ENCODE results near the gene RPS6KA4. TPM values are rescaled to one million over a fixed set of nuclear protein-coding genes. Genes with fewer than 3 reads are reported as not detected.

The RPS6KA4 gene
- total RNA-seq, 1 experiment from 2014 or later: 148 TPM

GRCh38 chr11:64372021-64372420, 13.1 kb downstream of the RPS6KA4 start:
- peaks cover 27% of the 10 kb centered on the region for H3K36me3 ChIP-seq (ENCODE audit: low read depth, low read length)
- H3K27me3 ChIP-seq (ENCODE audit: low read length): no peaks in the 10 kb centered on the region
- no peak overlapping the region for H3K9ac ChIP-seq (ENCODE audit: low read length)
- no peak for ATAC-seq
- no peaks in the 10 kb centered on the region for H4K20me1 ChIP-seq (ENCODE audit: low read length)
- CTCF ChIA-PET: no interaction called here
- no peaks in the 10 kb centered on the region for H3F3A ChIP-seq (ENCODE audit: low read length, unreplicated experiment)
- DNase-seq: no peak
- TF ChIP-seq EZH2phosphoT487 (IDR thresholded peaks at IDR 0.05; ENCODE audit: borderline replicate concordance, low read length) (no peak), EZH2 (IDR thresholded peaks at IDR 0.05; ENCODE audit: low read length, unreplicated experiment) (no peak), CTCF (conservative IDR thresholded peaks at IDR 0.05; ENCODE audit: low read depth, low read length) (no peak)
- no peak overlapping the region for H3K4me3 ChIP-seq (ENCODE audit: low read length)
- BruUV-seq (replicated peaks): no TSS peak
- no peaks in the 10 kb centered on the region for H3K79me2 ChIP-seq (ENCODE audit: low read length)
- H3K9me2 ChIP-seq (replicated peaks; ENCODE audit: low read length): no peaks in the 10 kb centered on the region
- POLR2A ChIA-PET (ENCODE audit: unreplicated experiment): no interaction called here
- H3K9me3 ChIP-seq (ENCODE audit: low read length): no peaks in the 10 kb centered on the region
- no peak overlapping the region for H3K27ac ChIP-seq (ENCODE audit: low read length)
- intact Hi-C loops (cut with micrococcal nuclease): no loop called here
- no peaks in the 10 kb centered on the region for H3K4me1 ChIP-seq (ENCODE audit: insufficient read depth, low read length)
- H3K4me2 ChIP-seq (ENCODE audit: low read length): no peak overlapping the region
- H2AFZ ChIP-seq (ENCODE audit: low read length): no peak overlapping the region

- peaks cover 21% of the 10 kb centered on the region for H3K36me3 ChIP-seq (ENCODE audit: low read depth, low read length)
- no peak for TF ChIP-seq CTCF (conservative IDR thresholded peaks at IDR 0.05; ENCODE audit: low read depth, low read length)
- TF ChIP-seq EZH2 (IDR thresholded peaks at IDR 0.05; ENCODE audit: low read length, unreplicated experiment): no peak
- TF ChIP-seq EZH2phosphoT487 (IDR thresholded peaks at IDR 0.05; ENCODE audit: borderline replicate concordance, low read length): no peak
- H3K27ac ChIP-seq (ENCODE audit: low read length): no peak overlapping the region
- H3F3A ChIP-seq (ENCODE audit: low read length, unreplicated experiment): no peaks in the 10 kb centered on the region
- no peaks in the 10 kb centered on the region for H4K20me1 ChIP-seq (ENCODE audit: low read length)
- no peak overlapping the region for H3K4me3 ChIP-seq (ENCODE audit: low read length)
- peak; percentile 83 for ATAC-seq
- no peaks in the 10 kb centered on the region for H3K4me1 ChIP-seq (ENCODE audit: insufficient read depth, low read length)
- DNase-seq: peak; percentile 52
- H3K4me2 ChIP-seq (ENCODE audit: low read length): no peak overlapping the region
- H2AFZ ChIP-seq (ENCODE audit: low read length): no peak overlapping the region
- H3K79me2 ChIP-seq (ENCODE audit: low read length): no peaks in the 10 kb centered on the region
- no peaks in the 10 kb centered on the region for H3K27me3 ChIP-seq (ENCODE audit: low read length)
- ChIA-PET CTCF (interaction anchor here (1.1 kb wide), 1 partner anchor 41 kb away, joined by 3 read pairs; no protein-coding TSS in a partner anchor), POLR2A (ENCODE audit: unreplicated experiment) (no interaction called here)
- H3K9ac ChIP-seq (ENCODE audit: low read length): no peak overlapping the region
- H3K9me3 ChIP-seq (ENCODE audit: low read length): no peaks in the 10 kb centered on the region
- intact Hi-C loops (cut with micrococcal nuclease): no loop called here
- no peaks in the 10 kb centered on the region for H3K9me2 ChIP-seq (replicated peaks; ENCODE audit: low read length)
- no TSS peak for BruUV-seq (replicated peaks)
These were observed 14.0 kb downstream of the RPS6KA4 start for GRCh38 chr11:64372802-64373597.

DNA sequence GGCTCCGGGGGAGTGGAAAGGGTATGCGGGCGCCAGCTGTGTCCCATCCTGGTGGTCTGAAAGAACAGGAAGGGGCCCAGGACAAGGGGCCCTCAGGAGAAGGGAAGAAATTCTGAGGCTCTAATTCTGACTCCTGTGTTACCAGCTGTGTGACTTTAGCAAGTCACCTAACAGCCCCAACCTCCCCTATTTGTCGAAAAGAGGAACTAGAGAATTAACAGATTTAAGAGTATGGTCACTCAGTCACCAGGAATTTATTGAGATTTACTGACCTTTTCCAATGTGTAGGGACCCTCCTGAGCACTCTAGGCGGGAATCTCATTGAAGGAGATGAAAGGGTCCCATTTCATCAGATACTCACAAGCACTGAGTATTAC, 14.6 kb downstream of the RPS6KA4 start:
- H3K9me2 ChIP-seq (replicated peaks; ENCODE audit: low read length): no peaks in the 10 kb centered on the region
- H3K27me3 ChIP-seq (ENCODE audit: low read length): no peaks in the 10 kb centered on the region
- H3K4me3 ChIP-seq (ENCODE audit: low read length): no peak overlapping the region
- BruUV-seq (replicated peaks): no TSS peak
- DNase-seq (no peak), ATAC-seq (no peak; the same call in 1 of the 2 replicates)
- no peak for TF ChIP-seq EZH2phosphoT487 (IDR thresholded peaks at IDR 0.05; ENCODE audit: borderline replicate concordance, low read length)
- TF ChIP-seq CTCF (conservative IDR thresholded peaks at IDR 0.05; ENCODE audit: low read depth, low read length): no peak
- no peak for TF ChIP-seq EZH2 (IDR thresholded peaks at IDR 0.05; ENCODE audit: low read length, unreplicated experiment)
- no peak overlapping the region for H3K4me2 ChIP-seq (ENCODE audit: low read length)
- peaks cover 4% of the 10 kb centered on the region; the same call in 1 of the 2 replicates for H3K4me1 ChIP-seq (ENCODE audit: insufficient read depth, low read length)
- no peaks in the 10 kb centered on the region for H3F3A ChIP-seq (ENCODE audit: low read length, unreplicated experiment)
- ChIA-PET CTCF (interaction anchor here (1.1 kb wide), 1 partner anchor 42 kb away, joined by 3 read pairs; no protein-coding TSS in a partner anchor), POLR2A (ENCODE audit: unreplicated experiment) (no interaction called here)
- peaks cover 15% of the 10 kb centered on the region for H3K36me3 ChIP-seq (ENCODE audit: low read depth, low read length)
- H2AFZ ChIP-seq (ENCODE audit: low read length): no peak overlapping the region
- no peak overlapping the region for H3K27ac ChIP-seq (ENCODE audit: low read length)
- intact Hi-C loops (cut with micrococcal nuclease): no loop called here
- no peaks in the 10 kb centered on the region for H4K20me1 ChIP-seq (ENCODE audit: low read length)
- H3K9ac ChIP-seq (ENCODE audit: low read length): no peak overlapping the region
- no peaks in the 10 kb centered on the region for H3K9me3 ChIP-seq (ENCODE audit: low read length)
- H3K79me2 ChIP-seq (ENCODE audit: low read length): no peaks in the 10 kb centered on the region

Data from PC-3 (cell line).